COLO829 (cell line): ENCODE data around the gene POLG.
A peak's percentile ranks its signal among the peaks of the same experiment; 100 is the strongest.

ENCODE experiments used
- DNase-seq: peaks from one replicate; pipeline ENCODE4 v3.0.0; 2012; ENCODE audit warnings: low spot score

Gene POLG

DNA sequence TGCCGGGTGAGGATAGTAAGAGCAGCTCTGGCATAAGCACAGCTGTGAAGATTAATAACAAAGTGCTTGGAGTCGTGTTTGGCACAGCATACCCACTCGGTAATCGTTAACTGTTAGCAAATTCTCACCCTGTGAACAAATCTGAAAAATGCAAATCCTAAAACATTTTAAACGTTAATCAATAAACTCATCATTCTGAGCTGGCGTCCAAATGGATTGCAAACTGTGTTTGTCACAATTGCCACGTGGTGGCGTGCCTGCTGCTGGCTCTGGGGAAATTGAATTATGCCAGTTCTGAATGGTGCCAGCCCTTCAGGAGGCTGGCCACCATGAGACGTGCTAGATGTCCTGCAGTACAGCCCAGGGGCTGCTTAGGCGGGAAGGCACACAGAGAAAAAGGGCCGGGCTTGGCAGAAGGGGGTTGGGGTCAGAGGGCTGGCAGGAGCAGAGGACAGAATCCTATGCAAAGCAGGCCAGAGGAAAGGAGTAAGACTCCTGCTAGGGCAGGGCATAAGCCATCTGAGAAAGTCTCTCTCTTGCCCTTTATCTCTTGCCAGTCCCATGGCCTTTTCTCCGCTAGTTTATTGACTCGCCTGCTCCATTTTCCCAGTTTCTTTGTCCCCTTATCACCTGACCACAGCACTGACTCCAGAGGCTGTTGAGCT lies 22.1 kb upstream of the POLG start:
- peak; percentile 61 for DNase-seq

DNA sequence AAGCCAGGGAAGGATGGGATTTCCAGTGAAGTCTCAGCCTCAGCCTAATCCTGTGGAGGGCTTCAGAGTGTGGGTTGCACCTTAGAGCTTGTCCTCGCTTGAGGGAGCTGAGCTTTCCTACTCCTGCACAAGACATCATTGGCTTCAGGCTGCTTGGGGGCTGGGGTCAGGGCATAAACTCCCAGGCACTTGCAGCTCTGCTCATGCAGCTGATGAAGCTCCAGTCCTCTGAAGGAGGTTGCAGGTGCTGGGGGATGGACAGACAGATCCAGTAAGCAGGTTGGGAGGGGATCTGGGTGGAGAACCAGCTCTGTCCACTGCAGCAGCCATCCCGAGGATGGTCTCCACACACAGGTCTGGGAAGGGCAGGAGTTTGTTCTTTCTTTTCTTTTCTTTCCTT lies 19.4 kb upstream of the POLG start:
- DNase-seq: no peak

DNA sequence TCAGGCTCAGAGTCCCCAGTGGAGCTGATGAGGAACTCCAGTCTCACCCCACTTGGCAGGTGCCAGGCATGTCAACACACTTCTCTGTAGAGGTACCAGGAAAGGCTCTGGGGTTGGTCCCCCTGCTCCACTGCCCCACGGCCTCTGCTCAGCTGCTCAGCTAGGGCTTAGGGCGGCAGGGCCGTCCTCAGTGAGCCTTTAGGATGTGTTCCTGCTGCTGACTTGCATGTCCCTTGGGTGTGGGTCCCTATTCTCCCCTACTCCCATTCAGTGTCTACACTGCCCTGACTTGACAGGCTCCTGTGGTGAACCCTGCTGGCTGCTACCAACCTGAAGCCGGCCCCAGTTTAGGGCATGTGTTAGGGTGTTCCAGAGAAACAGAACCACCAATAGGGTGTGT lies 17.9 kb upstream of the POLG start:
- DNase-seq: no peak

- DNase-seq: no peak
Observed at GRCh38 chr15:89349206-89349558, 14.6 kb upstream of the POLG start.

DNA sequence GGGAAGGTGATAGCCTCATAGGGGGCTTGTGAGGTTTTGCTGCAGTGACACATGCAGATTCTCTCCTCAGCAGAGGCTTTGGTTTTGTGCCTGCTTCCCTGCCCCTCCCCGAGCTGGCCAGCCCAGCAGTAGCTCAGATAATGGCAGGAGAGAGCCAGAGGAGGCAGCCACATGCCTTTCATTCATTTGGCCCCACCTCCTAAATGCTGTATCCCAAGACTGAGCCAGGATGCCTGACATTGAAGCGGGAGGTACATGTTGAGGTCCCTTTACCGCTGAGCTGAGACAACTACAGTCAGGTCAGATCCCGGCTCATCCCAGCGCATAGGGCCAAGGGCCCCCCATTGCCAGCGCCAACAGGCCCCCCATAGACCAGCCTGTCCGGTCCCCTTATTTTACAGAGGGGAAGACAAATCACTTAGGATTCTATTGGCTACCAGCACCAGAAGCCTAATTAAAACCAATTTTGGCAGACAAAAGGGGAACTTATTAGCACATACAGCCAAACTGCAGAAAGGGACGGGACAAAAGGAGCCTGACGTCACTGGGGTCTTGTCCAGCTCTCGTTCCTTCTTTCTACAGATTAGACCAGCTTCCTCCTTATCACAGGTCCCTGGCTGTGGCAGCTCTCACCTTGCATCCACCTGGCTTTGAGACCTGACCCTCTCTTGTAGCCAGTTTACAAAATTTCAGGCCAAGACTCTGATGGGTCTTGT lies 12.1 kb upstream of the POLG start:
- DNase-seq: no peak

DNA sequence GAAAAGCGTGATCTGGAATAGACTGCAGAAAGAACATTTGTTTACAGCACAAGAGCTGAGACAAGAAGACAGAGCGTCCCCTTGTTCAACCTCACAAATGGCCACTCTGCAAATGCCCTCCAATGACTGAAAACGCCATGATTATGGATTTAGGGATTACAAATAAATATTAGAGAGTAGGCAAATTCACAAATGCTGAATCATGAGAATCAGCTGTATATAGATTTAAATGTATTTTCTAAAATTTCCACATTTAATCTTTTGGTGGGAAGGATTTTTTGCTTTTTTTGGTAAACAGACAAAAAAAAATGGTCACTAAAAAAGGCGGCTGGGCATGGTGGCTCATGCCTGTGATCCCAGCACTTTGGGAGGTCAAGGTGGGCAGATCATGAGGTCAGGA lies 10.6 kb upstream of the POLG start:
- no peak for DNase-seq

- DNase-seq: no peak
Observed at GRCh38 chr15:89342840-89343239, 8.2 kb upstream of the POLG start.

- DNase-seq: no peak
Observed at GRCh38 chr15:89341316-89342005, 6.8 kb upstream of the POLG start.

DNA sequence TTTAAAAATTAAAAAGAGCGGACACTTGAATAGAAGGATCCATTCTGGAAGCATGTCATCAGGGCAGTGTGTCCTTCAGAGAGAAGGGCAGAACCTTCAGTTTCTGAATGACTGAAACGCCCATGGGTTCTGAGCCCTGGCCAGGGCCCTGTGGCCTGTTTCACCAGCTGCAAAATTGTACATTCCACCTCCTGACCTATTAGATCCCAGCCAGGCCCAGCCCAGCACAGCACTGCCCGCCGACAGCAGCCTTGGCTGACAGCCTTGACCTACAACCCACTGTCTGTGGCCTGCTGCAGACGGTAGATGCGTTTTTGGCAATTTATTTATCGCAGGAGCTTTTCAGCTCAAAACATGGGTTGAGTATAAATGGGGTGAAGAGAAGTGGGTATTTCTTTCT lies 5.9 kb upstream of the POLG start:
- DNase-seq: no peak

GRCh38 chr15:89338036-89338435 lies 3.4 kb upstream of the POLG start:
- DNase-seq: no peak

GRCh38 chr15:89335298-89336041 lies 846 bp upstream of the POLG start:
- DNase-seq: no peak

DNA sequence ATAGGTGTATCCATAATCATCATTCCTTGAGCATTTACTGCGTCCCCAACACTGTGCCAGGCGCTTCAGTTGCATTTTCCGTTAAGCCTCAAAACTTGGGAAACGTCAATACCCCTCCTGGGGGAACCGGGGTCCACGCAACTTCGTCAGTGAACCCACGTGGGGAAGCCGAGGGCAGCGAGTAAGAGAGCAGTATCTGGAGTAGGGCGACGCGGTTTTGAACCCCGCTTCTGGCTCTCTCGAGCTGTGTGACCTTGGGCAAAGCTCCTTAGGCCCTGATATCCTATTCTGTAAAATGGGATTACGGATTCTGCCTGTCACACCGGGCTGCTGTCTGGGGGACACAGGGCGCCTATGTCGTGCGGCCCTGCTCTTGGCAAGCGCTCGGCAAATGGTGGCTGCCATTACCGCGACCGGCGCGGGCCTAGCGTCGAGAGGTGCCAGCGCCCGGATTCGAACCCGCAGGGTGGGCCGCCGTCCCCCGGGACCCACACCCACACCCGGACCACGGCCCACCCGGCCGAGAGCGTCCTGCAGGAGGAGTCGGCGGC lies 590 bp downstream of the POLG start:
- DNase-seq: no peak

DNA sequence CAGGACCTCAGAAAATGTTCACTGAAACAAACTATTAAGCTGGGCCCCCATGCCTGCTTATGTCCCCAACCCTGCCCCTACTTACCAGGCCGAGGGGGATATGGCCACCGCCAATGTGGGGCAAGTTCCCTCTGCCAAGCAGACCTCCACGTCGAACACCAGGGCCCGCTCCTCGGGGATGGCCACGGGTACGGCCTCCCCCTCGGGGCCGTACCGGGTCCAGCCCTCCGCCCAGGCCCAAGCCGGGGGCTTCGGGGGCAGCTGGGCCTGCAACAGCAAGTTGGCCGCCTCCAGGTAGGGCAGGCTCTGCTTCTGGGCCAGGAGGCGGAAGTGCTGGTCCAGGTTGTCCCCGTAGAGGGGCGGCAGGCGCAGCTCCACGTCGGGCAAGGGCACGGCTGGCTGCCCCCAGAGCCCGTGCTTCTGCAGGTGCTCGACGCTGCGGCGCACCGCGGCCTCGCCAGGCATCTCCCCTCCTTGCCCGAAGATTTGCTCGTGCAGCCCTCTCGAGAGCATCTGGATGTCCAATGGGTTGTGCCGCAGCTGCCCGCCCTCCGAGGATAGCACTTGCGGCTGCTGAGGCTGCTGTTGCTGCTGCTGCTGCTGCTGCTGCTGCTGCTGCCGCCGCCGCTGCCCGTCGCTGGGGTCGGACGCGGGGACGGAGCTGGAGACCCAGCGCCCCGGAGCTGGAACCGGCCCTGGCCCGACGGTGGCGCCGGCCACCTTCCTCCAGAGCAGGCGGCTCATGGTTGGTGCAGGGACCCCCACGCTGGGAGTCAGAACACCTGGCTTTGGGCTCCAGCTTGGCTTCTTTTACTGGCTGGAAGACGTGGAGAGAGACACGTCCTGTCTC lies 1.4 kb downstream of the POLG start:
- no peak for DNase-seq

DNA sequence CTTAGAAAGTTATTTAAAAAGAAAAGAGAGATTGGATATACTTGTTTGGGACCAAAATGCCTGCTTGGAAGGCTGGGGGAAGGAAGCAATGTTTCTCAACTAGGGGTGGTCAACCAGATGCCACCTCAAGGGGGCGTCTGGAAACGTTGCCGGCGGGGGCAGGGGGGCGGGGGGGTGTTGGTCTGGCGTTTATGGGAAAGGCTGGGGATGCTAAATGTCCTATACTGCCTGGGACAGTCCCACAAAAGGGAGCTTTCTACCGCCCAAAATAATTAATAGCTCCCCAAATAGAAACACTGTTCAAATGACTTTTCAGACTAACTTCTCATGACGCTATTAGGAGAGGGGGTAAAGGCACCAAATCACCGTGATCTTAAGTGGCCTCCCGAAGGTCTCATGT lies 2.2 kb downstream of the POLG start:
- DNase-seq: peak; percentile 45

DNA sequence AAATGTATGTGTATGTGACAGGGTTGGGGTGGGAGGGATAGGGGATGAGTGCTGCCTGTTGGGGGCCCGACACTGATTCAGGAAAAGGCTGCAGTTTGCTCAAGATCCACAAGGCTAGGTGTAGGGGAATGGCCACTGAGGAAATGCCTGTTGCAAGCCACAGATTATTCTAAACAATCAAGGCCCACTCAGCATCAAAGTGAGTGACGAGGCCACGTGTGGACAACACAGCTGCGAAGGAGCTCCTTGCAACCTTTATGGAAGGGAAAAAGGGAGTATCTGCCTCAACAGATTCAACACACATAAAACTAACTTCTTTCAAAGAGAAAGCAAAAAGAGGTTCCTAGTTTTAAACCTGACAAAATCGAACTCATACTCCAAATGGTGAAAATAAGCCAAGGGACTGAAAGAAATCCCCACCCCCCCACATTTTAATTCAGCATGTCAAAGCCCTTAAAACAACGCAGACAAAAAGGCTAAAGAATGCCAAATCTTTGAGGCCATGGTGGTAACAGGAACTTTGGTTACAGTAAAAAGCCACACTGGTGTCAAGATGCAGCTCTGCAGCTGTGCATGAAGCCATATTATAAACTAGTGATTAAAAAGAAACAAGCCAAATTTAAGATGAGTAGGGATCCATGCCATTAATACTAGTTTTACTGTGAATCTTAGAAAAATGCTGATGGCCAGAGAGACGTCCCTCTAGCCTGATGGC lies 3.6 kb downstream of the POLG start:
- DNase-seq: no peak

GRCh38 chr15:89330119-89330518 lies 4.5 kb downstream of the POLG start:
- DNase-seq: no peak

DNA sequence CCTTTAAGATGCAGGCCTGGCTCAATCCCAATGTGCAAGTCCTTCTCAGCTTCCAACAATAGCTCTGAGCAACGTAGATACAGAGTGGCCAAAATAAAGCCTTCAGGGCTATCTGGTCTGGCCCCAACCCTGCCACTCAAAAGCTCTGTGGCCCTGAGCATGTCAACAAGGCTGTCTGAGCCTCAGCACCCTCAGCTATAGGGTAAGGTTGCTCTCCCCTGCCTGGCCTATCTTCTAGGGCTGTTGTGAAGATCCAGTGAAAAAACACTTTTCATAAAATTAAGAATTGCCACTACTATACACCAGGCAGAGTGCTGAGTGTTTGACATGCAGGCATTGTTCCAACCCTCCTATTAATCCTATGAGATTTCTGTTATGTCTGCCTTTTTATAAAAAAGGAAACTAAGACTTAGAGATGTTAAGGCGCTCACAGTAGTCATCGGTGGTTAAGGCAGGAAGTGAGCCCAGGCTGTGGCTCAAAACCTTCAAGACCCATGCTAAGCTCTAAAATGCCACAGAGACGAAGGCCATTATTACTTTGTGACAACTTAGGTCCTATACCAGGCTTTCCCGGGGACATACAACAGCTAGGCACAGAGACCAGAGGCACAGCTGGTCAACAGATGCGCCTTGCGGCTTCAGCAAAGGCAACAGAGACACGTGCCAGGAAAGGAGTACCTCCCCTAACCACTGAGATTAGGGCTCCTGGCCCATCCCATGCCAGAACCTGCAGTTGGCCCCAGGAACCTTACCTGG lies 5.1 kb downstream of the POLG start:
- no peak for DNase-seq

DNA sequence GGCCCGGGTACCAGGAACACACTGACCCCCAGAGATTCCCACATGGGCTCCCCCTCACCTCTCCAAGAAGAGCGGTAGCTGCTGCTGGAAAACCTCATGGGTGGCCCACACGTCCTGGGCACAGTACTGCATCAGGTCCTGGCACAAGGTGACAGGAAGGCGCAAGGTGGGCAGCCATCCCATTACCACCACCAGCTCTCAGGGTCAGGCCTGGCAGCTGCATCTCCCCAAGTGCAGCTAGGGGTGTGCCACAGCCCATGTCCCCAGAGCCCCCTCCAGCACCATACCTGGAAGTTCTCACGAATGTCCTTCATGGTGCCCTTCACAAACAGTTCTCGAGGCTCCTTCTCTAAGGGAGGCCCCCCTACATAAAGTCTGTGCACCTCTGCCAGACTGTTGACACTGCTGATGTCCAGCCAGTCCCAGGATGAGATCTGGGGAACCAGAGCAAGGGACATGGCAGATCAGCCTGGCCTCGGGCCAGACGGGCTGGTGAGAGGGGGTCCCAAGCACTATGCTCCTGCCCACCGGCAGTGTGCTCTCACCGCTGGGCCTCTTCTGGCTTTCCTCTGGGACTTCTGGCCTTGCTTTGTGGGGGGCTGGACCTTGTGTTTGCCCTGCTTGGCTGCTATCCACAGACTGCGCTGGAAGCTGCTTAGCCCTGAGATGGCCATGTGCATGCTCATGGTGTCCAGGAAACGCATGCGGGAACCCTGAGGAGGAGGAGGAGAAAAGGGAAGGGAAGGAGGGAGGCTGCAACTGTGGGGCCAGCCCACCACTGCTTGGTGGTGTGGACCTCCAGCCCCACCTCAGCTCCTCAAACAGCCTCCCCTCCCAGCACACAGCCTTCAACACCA lies 6.0 kb downstream of the POLG start:
- DNase-seq: no peak

DNA sequence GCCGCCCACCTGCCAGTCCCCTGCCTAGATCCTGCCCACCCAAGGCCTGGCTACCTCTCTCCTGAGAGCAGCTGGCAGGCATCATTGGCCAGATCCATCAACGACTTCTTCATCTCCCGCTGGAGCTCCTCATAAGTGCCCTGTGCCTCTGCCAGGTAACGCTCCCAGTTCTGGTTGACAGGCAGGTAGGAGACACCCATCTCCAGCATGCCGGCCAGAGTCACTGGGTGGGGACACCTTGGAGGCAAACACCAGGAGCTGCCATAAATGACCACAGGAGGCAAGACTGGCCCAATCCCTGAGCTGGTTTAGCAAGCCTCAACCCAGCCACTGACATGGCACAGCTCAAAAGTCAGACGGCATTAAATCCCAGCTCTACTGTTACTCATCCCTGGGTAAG lies 7.5 kb downstream of the POLG start:
- no peak for DNase-seq
